Activated naive CD4-positive, alpha-beta T cell treated with anti-CD3 and anti-CD28 coated beads, Interleukin-2, amount 10 ng/mL, durations not matched to agents 7 days and 5 days (primary cell): ENCODE results near the gene DIS3L2.

ENCODE experiments used
- CTCF ChIA-PET: fragments of 350-600 bp; sonication (Branson Sonifier 250); formaldehyde crosslinking; loops from one replicate; lab custom pipeline; 2021; ENCODE audit warnings: antibody characterized with exemption; lab: Charles Lee
- DNase-seq: peaks from one replicate; pipeline ENCODE4 v3.0.0-alpha.2; 2020
- H3K27ac Mint-ChIP-seq: one replicate; pipeline ENCODE4 v1.8.0; 2021; ENCODE audit warnings: mild to moderate bottlenecking, moderate library complexity, mixed read lengths
- H3K27me3 Mint-ChIP-seq: one replicate; pipeline ENCODE4 v1.8.0; 2021; ENCODE audit warnings: mild to moderate bottlenecking, mixed read lengths
- H3K36me3 Mint-ChIP-seq: one replicate; pipeline ENCODE4 v1.8.0; 2021; ENCODE audit warnings: mixed read lengths
- H3K4me1 Mint-ChIP-seq: one replicate; pipeline ENCODE4 v1.8.0; 2021; ENCODE audit warnings: mixed read lengths
- H3K4me3 Mint-ChIP-seq: one replicate; pipeline ENCODE4 v1.8.0; 2021; ENCODE audit warnings: mild to moderate bottlenecking, moderate library complexity, mixed read lengths
- H3K9me3 Mint-ChIP-seq: one replicate; pipeline ENCODE4 v1.8.0; 2021; ENCODE audit warnings: mixed read lengths

The DIS3L2 gene

DNA sequence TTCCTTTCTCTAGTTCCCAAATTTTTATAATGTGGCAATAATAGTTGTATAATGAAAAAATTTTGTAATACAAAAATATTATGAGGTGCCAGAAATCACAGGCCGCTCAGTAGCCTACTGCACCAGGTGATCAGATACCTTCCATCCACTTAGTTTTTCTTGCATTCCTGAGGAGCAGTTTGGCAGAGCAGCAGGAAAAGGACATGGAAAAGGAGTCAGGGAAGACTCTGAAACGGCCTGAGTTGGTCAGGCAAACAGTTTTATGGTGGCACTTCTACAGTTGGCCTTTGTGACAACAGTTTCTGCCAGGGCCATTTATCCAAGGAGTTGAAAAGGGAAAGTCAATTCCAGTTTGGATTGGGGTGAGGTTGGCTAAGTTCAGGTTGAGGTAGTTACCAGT is 251.7 kb downstream of the DIS3L2 start:
- H3K4me3 Mint-ChIP-seq: no peak overlapping the region
- H3K4me1 Mint-ChIP-seq: peaks cover 5% of the 10 kb centered on the region
- H3K27ac Mint-ChIP-seq: no peak overlapping the region
- no peaks in the 10 kb centered on the region for H3K27me3 Mint-ChIP-seq
- H3K9me3 Mint-ChIP-seq: no peaks in the 10 kb centered on the region
- H3K36me3 Mint-ChIP-seq: peaks cover 2% of the 10 kb centered on the region
- CTCF ChIA-PET: interaction anchor here (0.8 kb wide), 1 partner anchor 808 kb away, joined by 3 read pairs; no protein-coding TSS in a partner anchor
- no peak for DNase-seq

DNA sequence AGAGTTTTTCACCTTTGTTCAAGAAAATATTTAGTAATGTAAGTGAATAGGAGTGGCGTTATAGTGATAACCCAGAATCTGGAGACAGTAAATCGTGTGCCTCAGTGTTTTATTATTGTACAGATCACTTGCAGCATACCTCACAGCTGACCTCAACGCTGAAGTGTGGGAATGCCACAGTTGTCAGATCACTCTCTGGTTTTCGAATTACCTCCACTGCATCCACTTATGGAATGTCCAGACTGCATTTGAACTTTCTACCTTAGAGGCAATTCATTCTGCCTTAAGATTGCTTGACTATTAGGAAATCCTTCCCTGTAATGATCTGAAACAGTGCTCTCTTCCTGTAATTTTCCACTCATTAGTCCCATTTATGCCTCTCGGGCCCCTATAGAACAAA is 252.5 kb downstream of the DIS3L2 start:
- Mint-ChIP-seq H3K4me1 (peaks cover 12% of the 10 kb centered on the region), H3K36me3 (peaks cover 2% of the 10 kb centered on the region), H3K27ac (no peak overlapping the region), H3K9me3 (no peaks in the 10 kb centered on the region), H3K27me3 (no peaks in the 10 kb centered on the region), H3K4me3 (no peak overlapping the region)
- DNase-seq: no peak
- CTCF ChIA-PET: no interaction called here

DNA sequence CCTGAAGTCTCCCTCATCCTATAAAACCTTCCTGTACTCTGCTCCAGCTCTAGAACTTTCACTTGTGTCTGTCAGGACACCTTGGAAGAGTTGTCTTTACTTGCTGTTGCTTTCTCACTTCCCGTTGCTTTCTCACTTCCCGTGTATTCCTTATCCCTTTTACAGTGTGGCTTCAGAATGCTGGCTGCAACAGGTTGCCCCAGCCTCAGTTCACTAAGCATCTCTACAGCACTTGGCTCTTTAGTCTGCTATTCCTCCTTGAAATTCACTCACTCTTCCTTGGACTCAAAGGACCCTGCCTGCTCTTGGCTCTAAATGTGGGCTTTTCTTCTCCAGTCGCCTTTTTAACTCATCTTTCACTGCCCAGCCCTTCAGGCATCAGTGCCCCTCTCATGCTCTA is 254.5 kb downstream of the DIS3L2 start:
- H3K27ac Mint-ChIP-seq: no peak overlapping the region
- H3K9me3 Mint-ChIP-seq: no peaks in the 10 kb centered on the region
- H3K4me3 Mint-ChIP-seq: no peak overlapping the region
- no peak for DNase-seq
- H3K4me1 Mint-ChIP-seq: peaks cover 19% of the 10 kb centered on the region
- no peaks in the 10 kb centered on the region for H3K36me3 Mint-ChIP-seq
- CTCF ChIA-PET: no interaction called here
- no peaks in the 10 kb centered on the region for H3K27me3 Mint-ChIP-seq

DNA sequence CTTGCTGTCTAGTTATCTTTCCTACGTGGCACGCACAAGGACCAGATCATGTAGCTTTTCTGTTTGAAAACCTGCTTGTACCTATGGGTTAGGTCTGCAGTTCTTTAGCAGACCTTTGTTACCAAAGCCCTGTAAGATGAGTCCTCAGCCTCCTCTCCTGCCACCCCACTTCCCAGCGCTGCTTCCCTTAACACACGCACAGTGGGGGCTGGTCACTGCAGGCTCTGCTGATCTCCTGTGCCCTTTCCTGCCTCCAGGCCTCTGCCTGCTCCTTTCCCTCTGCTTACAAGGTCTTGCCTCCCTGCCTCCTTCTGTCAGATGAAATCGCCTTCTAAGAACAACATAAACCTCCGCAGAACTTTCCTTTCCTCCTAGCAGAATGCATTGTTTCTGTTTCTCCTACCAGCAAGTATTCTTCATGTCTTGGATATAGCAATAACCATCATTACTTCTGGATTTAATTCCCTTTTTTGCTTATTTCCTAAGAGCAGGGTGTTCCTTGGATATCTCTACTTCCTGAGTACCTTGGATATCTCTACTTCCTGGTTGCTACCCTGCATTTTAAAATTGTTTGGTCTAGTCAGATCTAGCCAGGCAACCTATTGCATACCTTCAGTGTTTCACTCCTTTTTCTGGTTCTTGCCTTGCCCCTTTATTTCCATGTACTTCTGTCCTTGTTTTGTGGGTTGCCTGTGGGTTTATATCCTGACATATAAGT is 257.4 kb downstream of the DIS3L2 start:
- CTCF ChIA-PET: no interaction called here
- no peak overlapping the region for H3K4me3 Mint-ChIP-seq
- no peaks in the 10 kb centered on the region for H3K36me3 Mint-ChIP-seq
- peaks cover 14% of the 10 kb centered on the region for H3K4me1 Mint-ChIP-seq
- H3K27me3 Mint-ChIP-seq: no peaks in the 10 kb centered on the region
- H3K27ac Mint-ChIP-seq: no peak overlapping the region
- DNase-seq: no peak
- no peaks in the 10 kb centered on the region for H3K9me3 Mint-ChIP-seq

DNA sequence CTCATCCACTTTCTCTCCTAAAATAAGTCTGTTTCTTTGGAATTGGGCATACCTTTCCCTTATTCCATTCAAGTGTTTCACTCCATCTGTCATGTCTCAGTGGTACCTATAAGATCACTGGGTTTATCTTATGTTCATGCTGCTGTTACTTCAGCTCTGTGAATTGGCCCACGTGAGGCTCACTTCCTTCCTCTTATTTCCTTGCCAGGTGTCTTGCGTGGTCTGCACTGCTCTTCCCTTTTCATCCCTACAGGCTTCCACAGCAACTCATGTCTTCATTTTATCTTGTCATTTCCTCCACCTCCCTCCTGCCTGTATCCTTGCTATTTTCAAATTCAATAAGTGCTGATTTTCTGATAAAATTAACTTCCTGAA is 258.0 kb downstream of the DIS3L2 start:
- peak overlapping the region; percentile 39 for H3K27ac Mint-ChIP-seq
- no peaks in the 10 kb centered on the region for H3K27me3 Mint-ChIP-seq
- CTCF ChIA-PET: no interaction called here
- H3K4me1 Mint-ChIP-seq: peaks cover 14% of the 10 kb centered on the region
- H3K9me3 Mint-ChIP-seq: no peaks in the 10 kb centered on the region
- H3K4me3 Mint-ChIP-seq: no peak overlapping the region
- H3K36me3 Mint-ChIP-seq: no peaks in the 10 kb centered on the region
- peak; percentile 29 for DNase-seq

DNA sequence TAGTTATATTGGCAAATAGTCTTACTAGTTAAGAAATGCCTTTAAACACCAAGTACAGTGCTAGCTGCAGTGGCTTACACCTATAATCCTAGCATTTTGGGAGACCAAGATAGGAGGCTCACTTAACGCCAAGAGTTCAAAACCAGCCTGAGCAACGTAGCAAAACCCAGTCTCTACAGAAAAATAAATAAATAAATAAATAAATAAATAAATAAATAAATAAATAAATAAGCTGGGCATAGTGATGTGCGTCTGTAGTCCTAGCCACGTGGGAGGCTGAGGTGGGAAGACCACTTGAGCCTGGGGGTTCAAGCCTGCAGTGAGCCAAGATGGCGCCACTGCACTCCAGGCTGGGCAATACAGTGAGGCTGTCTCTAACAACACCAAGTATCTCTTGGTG is 258.4 kb downstream of the DIS3L2 start:
- Mint-ChIP-seq H3K27ac (no peak overlapping the region), H3K4me3 (no peak overlapping the region), H3K36me3 (no peaks in the 10 kb centered on the region), H3K27me3 (no peaks in the 10 kb centered on the region), H3K9me3 (no peaks in the 10 kb centered on the region), H3K4me1 (peaks cover 14% of the 10 kb centered on the region)
- no peak for DNase-seq
- CTCF ChIA-PET: no interaction called here

DNA sequence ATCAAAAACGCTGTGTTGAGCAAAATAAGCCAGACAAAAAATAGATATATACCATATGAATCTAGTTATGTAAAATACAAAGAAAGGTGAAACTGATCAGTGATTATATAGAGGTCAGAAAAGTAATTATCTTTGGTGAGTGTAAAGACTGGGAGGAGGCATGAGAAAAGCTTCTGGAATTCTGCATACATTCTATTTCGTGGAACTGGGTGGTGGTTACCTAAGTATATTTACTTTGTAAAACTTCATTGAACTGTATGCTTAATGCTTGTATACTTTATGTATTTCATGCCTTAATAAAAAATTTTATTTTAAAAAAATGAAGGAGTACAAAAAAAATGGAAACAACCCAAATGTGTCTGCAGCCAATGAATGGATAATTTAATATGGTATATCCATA is 263.9 kb downstream of the DIS3L2 start:
- no peak for DNase-seq
- H3K4me3 Mint-ChIP-seq: no peak overlapping the region
- no peaks in the 10 kb centered on the region for H3K4me1 Mint-ChIP-seq
- no peaks in the 10 kb centered on the region for H3K36me3 Mint-ChIP-seq
- H3K27ac Mint-ChIP-seq: no peak overlapping the region
- CTCF ChIA-PET: no interaction called here
- H3K9me3 Mint-ChIP-seq: no peaks in the 10 kb centered on the region
- H3K27me3 Mint-ChIP-seq: no peaks in the 10 kb centered on the region

DNA sequence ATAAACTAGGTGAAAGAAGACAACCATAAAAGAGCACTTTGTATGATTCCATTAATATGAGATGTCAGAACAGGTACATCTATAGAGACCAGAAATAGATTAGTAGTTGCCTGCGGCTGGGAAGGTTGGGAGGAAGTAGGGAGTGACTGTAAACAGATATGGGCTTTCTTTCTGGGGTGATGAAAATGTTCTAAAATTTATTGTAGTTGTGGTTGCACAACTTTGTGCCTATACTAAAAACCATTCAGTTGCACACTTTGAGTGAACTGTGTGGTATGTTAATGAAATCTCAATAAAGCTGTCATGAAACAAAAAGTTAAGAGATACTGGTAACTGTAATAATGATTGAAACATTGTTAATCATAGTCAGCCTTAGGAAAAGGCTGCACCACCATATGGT is 264.4 kb downstream of the DIS3L2 start:
- DNase-seq: no peak
- Mint-ChIP-seq H3K27me3 (no peaks in the 10 kb centered on the region), H3K4me1 (no peaks in the 10 kb centered on the region), H3K36me3 (no peaks in the 10 kb centered on the region), H3K9me3 (no peaks in the 10 kb centered on the region), H3K4me3 (no peak overlapping the region), H3K27ac (no peak overlapping the region)
- CTCF ChIA-PET: no interaction called here

DNA sequence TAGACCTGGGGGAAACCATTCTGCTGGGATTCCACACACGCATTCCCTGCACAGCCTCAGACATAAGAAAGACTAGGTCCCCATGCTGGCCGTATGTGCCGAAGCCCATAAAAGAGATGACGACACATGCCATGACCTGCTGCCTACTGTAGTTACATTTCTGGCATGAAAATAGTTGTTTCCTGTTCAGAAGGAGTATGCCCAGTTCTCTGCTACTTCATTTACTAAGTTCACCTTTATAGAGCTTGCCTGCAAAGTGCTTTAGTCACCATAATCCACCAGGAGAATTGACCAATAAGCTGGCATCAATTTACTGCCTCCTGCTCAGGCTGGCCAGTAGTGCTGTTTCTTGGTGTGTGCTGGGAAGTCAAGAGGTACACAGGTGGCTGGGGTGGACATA is 266.8 kb downstream of the DIS3L2 start:
- CTCF ChIA-PET: interaction anchor here (1.4 kb wide), 1 partner anchor 299 kb away, joined by 3 read pairs; no protein-coding TSS in a partner anchor
- no peak for DNase-seq
- Mint-ChIP-seq H3K27ac (no peak overlapping the region), H3K4me1 (peaks cover 12% of the 10 kb centered on the region), H3K4me3 (no peak overlapping the region), H3K9me3 (no peaks in the 10 kb centered on the region), H3K36me3 (no peaks in the 10 kb centered on the region), H3K27me3 (no peaks in the 10 kb centered on the region)

DNA sequence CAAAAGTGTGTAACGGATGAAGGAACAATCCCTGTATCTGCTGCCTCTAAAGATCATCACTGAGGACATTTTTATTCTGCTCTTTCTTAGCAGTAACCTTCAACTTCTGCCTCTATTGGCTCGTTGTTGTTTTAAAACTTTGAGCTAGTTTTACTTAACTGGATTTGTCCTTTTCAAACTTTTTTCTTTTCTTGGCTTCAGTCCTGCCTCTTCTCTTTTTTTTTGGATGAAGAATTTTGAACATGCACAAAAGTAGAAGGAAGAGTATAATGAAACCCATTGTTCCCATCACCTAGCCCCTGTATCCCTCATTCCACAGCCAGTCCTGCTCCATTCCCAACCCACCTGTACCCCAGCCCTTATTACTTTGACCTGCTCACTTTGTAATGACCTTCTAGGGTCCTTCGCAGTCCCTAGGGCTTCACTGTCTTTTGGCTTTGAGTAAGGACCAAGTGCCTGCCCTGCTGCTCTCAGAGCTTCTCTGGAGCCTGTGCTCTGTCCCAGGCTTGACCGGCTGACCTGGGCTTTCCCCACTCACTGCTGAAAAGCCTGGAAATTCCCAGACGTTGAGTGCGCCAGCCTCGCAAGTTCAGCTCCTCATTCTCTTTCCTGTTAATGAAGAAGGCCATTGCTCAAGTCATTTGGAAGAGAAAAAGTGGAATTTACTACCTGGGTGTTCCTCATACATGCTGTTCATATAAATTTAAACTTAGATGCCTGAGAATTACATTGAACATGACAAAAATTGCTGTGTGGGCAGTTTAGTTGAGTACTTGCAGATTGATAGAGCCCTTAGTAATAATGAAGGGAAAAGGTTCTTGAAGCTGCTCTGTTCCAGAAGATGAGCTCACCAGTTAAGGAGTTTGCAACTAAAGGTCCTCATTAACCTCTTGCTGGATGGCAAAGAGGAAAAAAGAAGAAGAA is 267.7 kb downstream of the DIS3L2 start:
- H3K4me1 Mint-ChIP-seq: peaks cover 12% of the 10 kb centered on the region
- no peaks in the 10 kb centered on the region for H3K27me3 Mint-ChIP-seq
- no peak overlapping the region for H3K27ac Mint-ChIP-seq
- no peaks in the 10 kb centered on the region for H3K36me3 Mint-ChIP-seq
- DNase-seq: no peak
- H3K9me3 Mint-ChIP-seq: no peaks in the 10 kb centered on the region
- no peak overlapping the region for H3K4me3 Mint-ChIP-seq
- CTCF ChIA-PET: interaction anchor here (0.9 to 2.8 kb wide), 4 partner anchors 11 to 303 kb away, joined by 3 to 17 read pairs (median 4); partner anchors contain the start of gene NPPC

DNA sequence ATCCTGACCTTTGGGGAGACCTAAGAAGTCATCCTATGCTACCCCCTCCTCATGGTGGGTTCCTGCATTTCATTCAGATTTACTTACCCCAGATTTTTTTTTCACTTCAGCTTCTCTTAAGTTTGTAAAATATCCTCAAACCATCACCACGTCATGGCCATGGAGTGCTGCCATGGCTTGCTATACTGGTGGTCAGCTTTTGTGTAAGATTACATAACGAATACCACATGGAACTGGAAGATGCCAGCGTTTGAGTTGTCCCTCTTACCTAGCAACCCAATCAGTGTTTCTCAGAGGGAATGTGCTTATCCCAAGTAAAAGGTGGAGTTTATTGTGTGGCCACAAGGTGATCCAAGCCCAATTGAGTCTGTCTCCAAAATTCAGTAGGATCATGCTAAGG is 268.4 kb downstream of the DIS3L2 start:
- H3K9me3 Mint-ChIP-seq: no peaks in the 10 kb centered on the region
- H3K27me3 Mint-ChIP-seq: no peaks in the 10 kb centered on the region
- H3K27ac Mint-ChIP-seq: no peak overlapping the region
- CTCF ChIA-PET: interaction anchor here (0.9 to 2.8 kb wide), 4 partner anchors 11 to 309 kb away, joined by 4 to 17 read pairs (median 4); partner anchors contain the start of gene NPPC
- H3K4me1 Mint-ChIP-seq: peaks cover 12% of the 10 kb centered on the region
- no peak overlapping the region for H3K4me3 Mint-ChIP-seq
- H3K36me3 Mint-ChIP-seq: no peaks in the 10 kb centered on the region
- no peak for DNase-seq

DNA sequence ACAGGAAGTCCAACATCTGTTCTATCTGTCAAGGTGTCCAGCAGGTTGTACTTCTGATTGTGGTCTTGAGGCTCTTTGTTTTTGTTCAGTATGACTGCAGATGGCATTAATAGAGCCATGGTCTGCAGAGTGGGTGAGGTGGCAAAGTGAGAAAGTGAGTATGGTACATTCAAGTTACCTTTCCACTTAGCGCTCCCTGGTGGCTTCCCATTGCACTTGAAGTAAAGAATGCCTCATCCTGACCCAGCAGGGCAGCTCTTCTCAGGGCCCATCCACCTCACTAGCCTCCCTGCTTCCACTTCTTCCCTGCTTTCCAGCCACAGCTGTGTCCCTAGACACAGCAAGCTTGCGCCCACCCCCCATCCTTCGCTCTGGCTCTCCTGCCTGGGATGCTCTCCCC is 269.0 kb downstream of the DIS3L2 start:
- H3K4me3 Mint-ChIP-seq: no peak overlapping the region
- no peaks in the 10 kb centered on the region for H3K36me3 Mint-ChIP-seq
- DNase-seq: peak; percentile 51
- H3K27me3 Mint-ChIP-seq: no peaks in the 10 kb centered on the region
- no peaks in the 10 kb centered on the region for H3K9me3 Mint-ChIP-seq
- CTCF ChIA-PET: interaction anchor here (0.6 to 2.8 kb wide), 5 partner anchors 10 to 309 kb away, joined by 3 to 17 read pairs (median 4); partner anchors contain the start of gene NPPC
- no peak overlapping the region for H3K27ac Mint-ChIP-seq
- peaks cover 12% of the 10 kb centered on the region for H3K4me1 Mint-ChIP-seq

DNA sequence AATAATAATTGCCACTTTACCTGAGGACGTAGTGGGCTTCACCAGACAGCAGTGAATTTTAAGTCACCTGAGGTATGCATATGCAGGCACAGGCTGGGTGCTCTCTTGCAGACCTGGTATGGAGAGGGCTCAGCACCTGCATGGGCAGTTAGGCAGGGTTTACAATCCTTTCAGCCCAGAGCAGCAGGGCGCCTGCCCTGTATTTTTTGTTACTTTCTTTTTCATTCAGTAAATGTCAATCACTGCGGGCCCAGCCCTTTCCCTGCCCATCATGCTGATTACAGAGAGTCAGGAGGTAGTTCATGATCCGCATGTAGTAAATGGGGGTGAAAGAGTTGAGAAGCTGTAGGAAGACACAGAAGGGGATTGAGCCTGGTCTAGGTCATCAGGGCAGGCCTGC is 270.0 kb downstream of the DIS3L2 start:
- Mint-ChIP-seq H3K9me3 (no peaks in the 10 kb centered on the region), H3K36me3 (no peaks in the 10 kb centered on the region), H3K4me3 (no peak overlapping the region), H3K27ac (no peak overlapping the region), H3K27me3 (no peaks in the 10 kb centered on the region), H3K4me1 (peaks cover 18% of the 10 kb centered on the region)
- DNase-seq: no peak
- CTCF ChIA-PET: interaction anchor here (1.1 to 2.8 kb wide), 2 partner anchors 84 to 306 kb away, joined by 3 to 17 read pairs; partner anchors contain the start of gene NPPC

DNA sequence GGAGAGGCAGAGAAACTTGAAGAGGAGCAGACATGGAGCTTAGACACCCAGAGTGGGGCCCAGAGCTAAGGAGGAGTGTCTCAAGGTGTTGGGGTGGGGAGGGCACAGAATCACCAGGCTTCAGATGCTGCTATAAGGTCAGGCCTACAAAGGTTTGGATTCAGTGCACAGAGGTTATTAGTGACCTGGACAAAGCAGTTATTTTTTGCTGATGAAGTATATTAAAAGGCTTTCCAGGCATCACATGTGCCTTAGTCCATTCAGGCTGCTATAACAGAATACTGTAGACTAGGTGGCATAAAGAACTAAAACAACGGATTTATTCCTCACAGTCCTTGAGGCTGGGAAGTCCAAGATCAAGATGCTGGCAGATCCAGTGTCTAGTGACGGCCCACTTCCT is 271.4 kb downstream of the DIS3L2 start:
- Mint-ChIP-seq H3K27ac (no peak overlapping the region), H3K4me3 (no peak overlapping the region), H3K9me3 (no peaks in the 10 kb centered on the region), H3K36me3 (peaks cover 3% of the 10 kb centered on the region), H3K27me3 (no peaks in the 10 kb centered on the region), H3K4me1 (peaks cover 29% of the 10 kb centered on the region)
- no peak for DNase-seq
- CTCF ChIA-PET: interaction anchor here (0.6 kb wide), 1 partner anchor 83 kb away, joined by 3 read pairs; no protein-coding TSS in a partner anchor
